ENCODE measurements around the gene COQ7. TPM values are rescaled to one million over a fixed set of nuclear protein-coding genes. Genes with fewer than 3 reads are reported as not detected.

COQ7 gene
- total RNA-seq, 2 donors from 2014 or later: 19.6 to 27.3 TPM

- Histone ChIP-seq H3K4me3 (no peak overlapping the region), H3K27ac (no peak overlapping the region), H3K36me3 (peaks cover 5% of the 10 kb centered on the region), H3K27me3 (no peaks in the 10 kb centered on the region), H3K9me3 (peaks cover 0 to 6% of the 10 kb centered on the region in 2 donors), H3K4me1 (peaks cover 0 to 15% of the 10 kb centered on the region in 2 donors)
- DNase-seq (ENCODE audit: low spot score): no peak
- no peak for TF ChIP-seq CTCF (IDR thresholded peaks at IDR 0.05)
Observed at GRCh38 chr16:19123535-19124178, 56.2 kb downstream of the COQ7 start.

- H3K4me1 ChIP-seq: peaks cover 0 to 23% of the 10 kb centered on the region in 2 donors
- no peak for TF ChIP-seq CTCF (IDR thresholded peaks at IDR 0.05)
- DNase-seq (ENCODE audit: low spot score): no peak
- no peaks in the 10 kb centered on the region for H3K27me3 ChIP-seq
- no peak overlapping the region for H3K27ac ChIP-seq
- peaks cover 5% of the 10 kb centered on the region for H3K36me3 ChIP-seq
- no peak overlapping the region for H3K4me3 ChIP-seq
- H3K9me3 ChIP-seq: peaks cover 0 to 6% of the 10 kb centered on the region in 2 donors
Observed at GRCh38 chr16:19126300-19126699, 58.9 kb downstream of the COQ7 start.

GRCh38 chr16:19127205-19127604 is 59.8 kb downstream of the COQ7 start:
- Histone ChIP-seq H3K27me3 (no peaks in the 10 kb centered on the region), H3K4me1 (peaks cover 0 to 29% of the 10 kb centered on the region in 2 donors), H3K27ac (no peak overlapping the region), H3K9me3 (peaks cover 0 to 6% of the 10 kb centered on the region in 2 donors), H3K4me3 (no peak overlapping the region), H3K36me3 (no peaks in the 10 kb centered on the region)
- DNase-seq (ENCODE audit: low spot score): no peak
- no peak for TF ChIP-seq CTCF (IDR thresholded peaks at IDR 0.05)

DNA sequence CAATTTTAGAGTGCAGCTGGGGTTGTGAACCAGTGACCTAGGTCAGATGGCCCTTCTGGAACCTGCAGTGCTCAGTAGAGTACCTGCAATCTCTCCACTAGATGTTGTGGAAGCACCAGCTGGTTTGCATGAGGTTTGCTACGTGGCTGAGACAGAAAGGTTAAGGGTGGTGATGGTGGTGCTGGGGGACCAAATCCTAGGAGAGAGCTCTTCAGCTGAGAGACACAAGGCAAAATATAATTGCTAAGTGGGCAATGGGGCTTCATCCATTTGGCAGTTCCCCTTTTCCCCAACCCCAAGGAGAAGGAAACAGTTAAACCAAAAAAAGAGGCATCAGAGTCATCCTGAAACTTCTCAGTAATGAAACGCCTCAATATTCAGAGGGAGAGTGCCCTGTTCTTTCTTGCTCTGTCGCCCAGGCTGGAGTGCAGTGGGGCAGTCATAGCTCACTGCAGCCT is 60.3 kb downstream of the COQ7 start:
- Histone ChIP-seq H3K4me3 (no peak overlapping the region), H3K27me3 (no peaks in the 10 kb centered on the region), H3K9me3 (peaks cover 0 to 6% of the 10 kb centered on the region in 2 donors), H3K36me3 (no peaks in the 10 kb centered on the region), H3K4me1 (peaks cover 0 to 34% of the 10 kb centered on the region in 2 donors), H3K27ac (no peak overlapping the region)
- no peak for TF ChIP-seq CTCF (IDR thresholded peaks at IDR 0.05)
- DNase-seq (ENCODE audit: low spot score): no peak

- H3K4me3 ChIP-seq: no peak overlapping the region
- H3K4me1 ChIP-seq: peaks cover 0 to 34% of the 10 kb centered on the region in 2 donors
- no peaks in the 10 kb centered on the region for H3K36me3 ChIP-seq
- no peaks in the 10 kb centered on the region for H3K27me3 ChIP-seq
- TF ChIP-seq CTCF (IDR thresholded peaks at IDR 0.05): no peak
- H3K9me3 ChIP-seq: peaks cover 0 to 6% of the 10 kb centered on the region in 2 donors
- no peak for DNase-seq (ENCODE audit: low spot score)
- H3K27ac ChIP-seq: no peak overlapping the region
Observed at GRCh38 chr16:19128454-19129200, 61.2 kb downstream of the COQ7 start.

Other genes with a start within 250 kb of the COQ7 start
- 10 to 100 TPM; 35.9 to 49.6 TPM for gene SMG1, start 141.2 kb upstream of the COQ7 start, total RNA-seq
- under 1 TPM; 0.56 to 0.63 TPM for gene TMC7, start 83.7 kb upstream of the COQ7 start, total RNA-seq
- 10 to 100 TPM; 17.5 to 40.2 TPM for gene ITPRIPL2, start 46.4 kb downstream of the COQ7 start, total RNA-seq
- gene SYT17, start 100.6 kb downstream of the COQ7 start, total RNA-seq: 1 to 10 TPM in 1 of 2 donors, under 1 TPM in 1; 0.22 to 1.8 TPM
- gene CLEC19A, start 218.1 kb downstream of the COQ7 start, total RNA-seq: not detected